RPMI8226 (cell line): ENCODE data around the gene RGL4.

ENCODE experiments used
- DNase-seq: peaks from one replicate; pipeline ENCODE4 v3.0.0-alpha.2; 2015

Gene RGL4

DNA sequence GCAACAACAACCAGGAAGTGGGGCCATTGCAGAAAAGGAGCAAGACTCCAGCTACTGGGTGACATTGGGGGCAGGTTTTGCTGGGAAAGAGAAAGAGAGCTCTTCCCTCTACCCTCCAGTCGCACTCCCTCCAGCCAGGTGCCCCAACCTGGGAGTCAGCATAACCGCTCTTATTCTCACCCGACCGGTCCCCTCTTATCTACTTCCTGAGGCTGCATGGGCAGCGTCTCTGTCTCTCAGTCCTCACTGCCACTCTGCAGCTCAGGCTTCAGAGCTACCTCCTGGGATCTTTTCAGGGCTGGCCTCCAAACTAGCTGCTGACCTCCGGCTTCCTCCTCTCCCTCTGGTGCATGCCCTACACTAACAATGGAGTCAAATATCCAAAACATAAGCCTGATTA, 55.0 kb downstream of the RGL4 start:
- no peak for DNase-seq
